ENCODE measurements around the gene KL. TPM values are rescaled to one million over a fixed set of nuclear protein-coding genes. Genes with fewer than 3 reads are reported as not detected.

Gene KL
- polyA plus RNA-seq, 1 of the 3 experiments (the other 2 are of a cell fraction): 0.02 TPM

DNA sequence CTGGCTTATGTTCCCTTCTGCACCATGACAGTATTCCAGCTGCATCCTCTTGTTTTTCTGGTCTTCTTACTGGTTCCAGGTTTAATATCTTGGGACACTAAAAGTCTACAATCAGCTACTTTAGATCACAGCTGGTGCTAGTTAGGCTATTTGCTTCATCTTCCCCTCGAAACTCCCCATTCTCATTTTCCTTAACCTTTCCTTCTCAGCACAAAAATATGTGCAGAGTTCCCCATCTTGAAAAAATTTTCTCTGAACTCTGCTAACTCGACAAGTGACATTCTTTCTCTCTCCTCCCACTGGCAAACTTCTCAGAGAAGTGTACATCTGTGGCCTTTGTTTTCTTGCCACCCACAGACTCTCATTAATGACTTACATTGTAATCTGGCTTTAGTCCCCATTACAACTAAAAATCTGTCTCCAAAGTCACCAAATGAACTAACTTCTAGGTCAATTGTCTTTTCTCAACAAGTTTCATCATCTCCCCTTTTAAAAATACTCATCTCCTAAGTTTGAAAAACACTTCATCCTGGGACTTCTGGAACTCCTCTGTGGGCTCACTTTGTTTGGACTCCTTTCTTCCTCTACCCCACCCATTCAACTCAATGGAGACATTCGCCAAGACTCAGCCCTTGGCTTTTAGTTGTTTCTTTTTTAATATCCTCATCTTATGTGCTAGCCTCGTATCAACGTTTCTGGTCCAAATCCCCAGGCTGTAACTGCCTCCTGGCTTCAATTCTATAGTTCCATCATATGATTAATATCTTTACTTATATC lies 7.1 kb upstream of the KL start:
- DNase-seq: no peak
- ChIA-PET CTCF (no interaction called here), POLR2A (no interaction called here)
- H4K20me1 ChIP-seq (ENCODE audit: insufficient read depth): no peaks in the 10 kb centered on the region
- no peaks in the 10 kb centered on the region for H3K9me2 ChIP-seq
- no peak overlapping the region for H3K4me2 ChIP-seq
- no peak overlapping the region for H3K9ac ChIP-seq
- no peak overlapping the region for H3K27ac ChIP-seq (ENCODE audit: low read depth in 2 of 2, low read length in 1 of 2)
- H3K4me1 ChIP-seq (ENCODE audit: control insufficient read depth in 1 of 2, insufficient read depth in 2 of 2, low read depth in 1 of 2, low read length in 1 of 2): no peaks in the 10 kb centered on the region; a peak in 2 of 4 replicates
- no peak overlapping the region for H3K4me3 ChIP-seq (ENCODE audit: low read depth in 2 of 2, low read length in 1 of 2)
- no peak overlapping the region for H2AFZ ChIP-seq (ENCODE audit: low read depth)
- 25% methylated on average over 5 of the region's 5 CpGs for WGBS (ENCODE audit: low lambda C conversion rate)
- no peaks in the 10 kb centered on the region for H3F3A ChIP-seq (replicated peaks; ENCODE audit: insufficient read depth)
- H3K79me2 ChIP-seq (ENCODE audit: insufficient read depth): no peaks in the 10 kb centered on the region
- peaks cover 13% of the 10 kb centered on the region; the same call in 1 of the 2 replicates for H3K9me3 ChIP-seq
- H3K36me3 ChIP-seq (replicated peaks in 1 of 2; ENCODE audit: control insufficient read depth in 1 of 2, insufficient read depth in 2 of 2, low read length in 1 of 2): no peaks in the 10 kb centered on the region
- TF ChIP-seq RXRA (IDR thresholded peaks at IDR 0.05; ENCODE audit: borderline replicate concordance, low read depth) (no peak), MXI1 (IDR thresholded peaks at IDR 0.05; ENCODE audit: low read depth, low read length) (no peak), FOXM1 (IDR thresholded peaks at IDR 0.05; ENCODE audit: low read depth) (no peak), GABPA (IDR thresholded peaks at IDR 0.05; ENCODE audit: low read depth) (no peak), IRF3 (IDR thresholded peaks at IDR 0.05; ENCODE audit: low read depth, low read length) (no peak), ZBTB33 (IDR thresholded peaks at IDR 0.05; ENCODE audit: borderline replicate concordance, low read depth) (no peak), YY1 (IDR thresholded peaks at IDR 0.05; ENCODE audit: low read depth) (no peak), POLR2AphosphoS5 (IDR thresholded peaks at IDR 0.05; ENCODE audit: low read depth, low read length) (no peak), RCOR1 (IDR thresholded peaks at IDR 0.05; ENCODE audit: low read length) (no peak), CTCF (IDR thresholded peaks at IDR 0.05) (no peak), TCF12 (IDR thresholded peaks at IDR 0.05) (no peak), TEAD4 (IDR thresholded peaks at IDR 0.05; ENCODE audit: borderline replicate concordance, insufficient read depth) (no peak), GATA2 (CRISPR knock-in tag; IDR thresholded peaks at IDR 0.05) (no peak), FOSL2 (IDR thresholded peaks at IDR 0.05; ENCODE audit: borderline replicate concordance, low read depth) (no peak), CHD2 (IDR thresholded peaks at IDR 0.05; ENCODE audit: low read length, partially characterized antibody) (no peak), RFX5 (IDR thresholded peaks at IDR 0.05; ENCODE audit: low read length) (no peak), MEF2A (IDR thresholded peaks at IDR 0.05; ENCODE audit: borderline replicate concordance, low read depth) (no peak)
- TF ChIP-seq, protein P1, sequence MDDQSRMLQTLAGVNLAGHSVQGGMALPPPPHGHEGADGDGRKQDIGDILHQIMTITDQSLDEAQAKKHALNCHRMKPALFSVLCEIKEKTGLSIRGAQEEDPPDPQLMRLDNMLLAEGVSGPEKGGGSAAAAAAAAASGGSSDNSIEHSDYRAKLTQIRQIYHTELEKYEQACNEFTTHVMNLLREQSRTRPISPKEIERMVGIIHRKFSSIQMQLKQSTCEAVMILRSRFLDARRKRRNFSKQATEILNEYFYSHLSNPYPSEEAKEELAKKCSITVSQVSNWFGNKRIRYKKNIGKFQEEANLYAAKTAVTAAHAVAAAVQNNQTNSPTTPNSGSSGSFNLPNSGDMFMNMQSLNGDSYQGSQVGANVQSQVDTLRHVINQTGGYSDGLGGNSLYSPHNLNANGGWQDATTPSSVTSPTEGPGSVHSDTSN (IDR thresholded peaks at IDR 0.05): no peak
- TF ChIP-seq, protein P2, sequence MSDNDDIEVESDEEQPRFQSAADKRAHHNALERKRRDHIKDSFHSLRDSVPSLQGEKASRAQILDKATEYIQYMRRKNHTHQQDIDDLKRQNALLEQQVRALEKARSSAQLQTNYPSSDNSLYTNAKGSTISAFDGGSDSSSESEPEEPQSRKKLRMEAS (IDR thresholded peaks at IDR 0.05; ENCODE audit: low read depth): no peak
- TF ChIP-seq, protein P3, sequence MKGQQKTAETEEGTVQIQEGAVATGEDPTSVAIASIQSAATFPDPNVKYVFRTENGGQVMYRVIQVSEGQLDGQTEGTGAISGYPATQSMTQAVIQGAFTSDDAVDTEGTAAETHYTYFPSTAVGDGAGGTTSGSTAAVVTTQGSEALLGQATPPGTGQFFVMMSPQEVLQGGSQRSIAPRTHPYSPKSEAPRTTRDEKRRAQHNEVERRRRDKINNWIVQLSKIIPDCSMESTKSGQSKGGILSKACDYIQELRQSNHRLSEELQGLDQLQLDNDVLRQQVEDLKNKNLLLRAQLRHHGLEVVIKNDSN (IDR thresholded peaks at IDR 0.05; ENCODE audit: borderline replicate concordance, low read depth): no peak
- H3K27me3 ChIP-seq (ENCODE audit: insufficient read depth): no peaks in the 10 kb centered on the region

Data from SK-N-SH (cell line).